CD14-positive monocyte (primary cell): ENCODE results near the gene ARL4A. TPM values are rescaled to one million over a fixed set of nuclear protein-coding genes. Genes with fewer than 3 reads are reported as not detected.
"Not testable (repeated sequence)": the region's sequence is repeated elsewhere in the genome, so short reads cannot be mapped to it uniquely, and the experiment has no call there.

ENCODE experiments used
- DNase-seq, 3 donors: peaks; one replicate each; pipeline ENCODE4 v3.0.0-alpha.2; 2011 to 2022
- H2AFZ ChIP-seq: 2 replicates; pipeline ENCODE4 v1.6.0; 2012; ENCODE audit warnings: mild to moderate bottlenecking, low read depth, low read length, inconsistent platforms; ENCODE audit not compliant: insufficient read depth, poor library complexity, severe bottlenecking
- H3K27ac ChIP-seq, 2 donors: 1 replicate in 1 of 2; 2 replicates in 1 of 2; pipeline ENCODE4 v1.5.1; 2012 to 2013; ENCODE audit warnings: low read length in 2 of 2, control low read depth in 1 of 2, inconsistent platforms in 1 of 2, low read depth in 1 of 2, mild to moderate bottlenecking in 1 of 2
- H3K27me3 ChIP-seq, 2 donors: one replicate each; pipeline versions ENCODE4 v1.6.0 to v1.6.1; 2011 to 2013; ENCODE audit warnings: low read length in 2 of 2; ENCODE audit not compliant: control insufficient read depth in 2 of 2, insufficient read depth in 2 of 2
- H3K36me3 ChIP-seq, 2 donors: replicated peaks in 1 of 2; 1 replicate in 1 of 2; 2 replicates in 1 of 2; pipeline versions ENCODE4 v1.5.1 to v1.6.1; 2012 to 2013; ENCODE audit warnings: low read length in 2 of 2, control low read depth in 1 of 2, inconsistent platforms in 1 of 2, mild to moderate bottlenecking in 1 of 2; ENCODE audit not compliant: insufficient read depth in 2 of 2, control insufficient read depth in 1 of 2
- H3K4me1 ChIP-seq, 2 donors: 1 replicate in 1 of 2; 2 replicates in 1 of 2; pipeline versions ENCODE4 v1.5.1 to v1.6.1; 2012 to 2013; ENCODE audit warnings: low read length in 2 of 2, control low read depth in 1 of 2, inconsistent platforms in 1 of 2, mild to moderate bottlenecking in 1 of 2, moderate library complexity in 1 of 2; ENCODE audit not compliant: insufficient read depth in 2 of 2, control insufficient read depth in 1 of 2
- H3K4me2 ChIP-seq: replicated peaks from 2 replicates; pipeline ENCODE3; 2012; ENCODE audit warnings: low read length, moderate library complexity, mild to moderate bottlenecking; ENCODE audit not compliant: poor library complexity, severe bottlenecking; ENCODE audit errors: extremely low read depth
- H3K4me3 ChIP-seq, 3 experiments: fragments of 200-600 bp in 1 of 3; sonication (generic) in 1 of 3; replicated peaks in 1 of 3; 1 replicate in 2 of 3; 2 replicates in 1 of 3; pipeline ENCODE4 v1.5.1; 2011 to 2013; ENCODE audit warnings: low read length in 3 of 3, mild to moderate bottlenecking in 3 of 3, control low read depth in 2 of 3, low read depth in 2 of 3, inconsistent platforms in 1 of 3, moderate library complexity in 1 of 3
- H3K79me2 ChIP-seq: 2 replicates; pipeline ENCODE4 v1.6.0; 2012; ENCODE audit warnings: mild to moderate bottlenecking, control low read depth, inconsistent platforms, low read length, moderate library complexity; ENCODE audit not compliant: insufficient read depth
- H3K9ac ChIP-seq: 2 replicates; pipeline ENCODE4 v1.6.0; 2017; ENCODE audit warnings: low read length, mild to moderate bottlenecking; ENCODE audit not compliant: insufficient read depth, poor library complexity, severe bottlenecking
- H3K9me3 ChIP-seq, 2 donors: replicated peaks in 1 of 2; 1 replicate in 1 of 2; 2 replicates in 1 of 2; pipeline versions ENCODE4 v1.5.1 to v1.6.1; 2012 to 2013; ENCODE audit warnings: low read length in 2 of 2, control low read depth in 1 of 2; ENCODE audit not compliant: control insufficient read depth in 1 of 2, insufficient read depth in 1 of 2
- H4K20me1 ChIP-seq: 2 replicates; pipeline ENCODE4 v1.6.0; 2012; ENCODE audit warnings: mild to moderate bottlenecking, low read length, control low read depth, moderate library complexity; ENCODE audit not compliant: insufficient read depth
- H3K27ac Mint-ChIP-seq, 7 donors: one replicate each; pipeline ENCODE4 v1.8.0; 2020; ENCODE audit warnings: mild to moderate bottlenecking in 7 of 7, mixed read lengths in 7 of 7, moderate library complexity in 6 of 7, inconsistent platforms in 2 of 7
- H3K27me3 Mint-ChIP-seq, 3 donors: one replicate each; pipeline ENCODE4 v1.8.0; 2021 to 2022; ENCODE audit warnings: low read depth in 3 of 3, mild to moderate bottlenecking in 3 of 3, mixed read lengths in 3 of 3, moderate library complexity in 3 of 3, inconsistent platforms in 1 of 3
- H3K36me3 Mint-ChIP-seq, 2 donors: one replicate each; pipeline ENCODE4 v1.8.0; 2020; ENCODE audit warnings: mixed read lengths in 2 of 2, inconsistent platforms in 1 of 2, mild to moderate bottlenecking in 1 of 2
- H3K4me1 Mint-ChIP-seq: one replicate; pipeline ENCODE4 v1.8.0; 2020; ENCODE audit warnings: mild to moderate bottlenecking, mixed read lengths
- H3K4me3 Mint-ChIP-seq, 2 donors: one replicate each; pipeline ENCODE4 v1.8.0; 2020; ENCODE audit warnings: mild to moderate bottlenecking in 2 of 2, mixed read lengths in 2 of 2, moderate library complexity in 1 of 2
- H3K9me3 Mint-ChIP-seq, 7 donors: one replicate each; pipeline ENCODE4 v1.8.0; 2020 to 2022; ENCODE audit warnings: mixed read lengths in 7 of 7, mild to moderate bottlenecking in 6 of 7, moderate library complexity in 6 of 7, inconsistent platforms in 2 of 7
- WGBS: methylation state at CpG from one replicate; pipeline ENCODE4 v1.1.5; 2013; ENCODE audit warnings: missing lambda C conversion rate; ENCODE audit not compliant: insufficient coverage; 5-methylcytosine and 5-hydroxymethylcytosine counted together
- intact Hi-C, 2 donors: fragments of 100-400 bp; cut with micrococcal nuclease; formaldehyde crosslinking; loops; one replicate each; pipeline versions ENCODE4 v1.15.0 to v1.15.1; 2023
- polyA plus RNA-seq, 3 donors: library from polyadenylated mRNA; depleted of rRNA in 1 of 3; unstranded in 2 of 3; stranded (reverse) in 1 of 3; fragments of 300-500 nt in 2 of 3; fragments of >200 nt in 1 of 3; fragmentation: Illumina TruSeq in 2 of 3; gene quantifications; 1 replicate in 2 of 3; 2 replicates in 1 of 3; pipeline ENCODE4 v1.2.3, GENCODE V29; 2012 to 2021
- TF ChIP-seq, protein P1 (sequence below): fragments of 200-600 bp; IDR thresholded peaks from one replicate; pipeline ENCODE4 v1.8.0; 2022; ENCODE audit warnings: antibody characterized with exemption, mild to moderate bottlenecking

ARL4A gene
- polyA plus RNA-seq, 3 donors, result 60.3 to 125 (median 69.3) TPM

DNA sequence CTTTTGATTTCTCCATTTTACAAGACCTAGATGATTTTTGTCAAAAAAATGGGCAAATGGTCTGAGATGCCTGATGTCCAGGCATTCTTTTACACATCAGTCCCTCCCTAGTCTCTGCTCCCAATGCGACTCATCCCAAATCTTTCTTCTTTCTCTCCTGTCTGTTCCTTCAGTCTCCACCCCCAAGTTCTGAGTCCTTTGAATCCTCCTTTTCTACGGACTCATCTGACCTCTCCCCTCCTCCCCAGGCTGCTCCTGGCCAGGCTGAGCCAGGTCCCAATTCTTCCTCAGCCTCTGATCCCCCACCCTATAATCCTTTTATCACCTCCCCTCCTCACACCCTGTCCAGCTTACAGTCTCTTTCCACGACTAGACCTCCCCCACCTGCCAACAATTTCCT is 26.4 kb upstream of the ARL4A start:
- not testable (repeated sequence) for H3K27me3 Mint-ChIP-seq, H2AFZ ChIP-seq

DNA sequence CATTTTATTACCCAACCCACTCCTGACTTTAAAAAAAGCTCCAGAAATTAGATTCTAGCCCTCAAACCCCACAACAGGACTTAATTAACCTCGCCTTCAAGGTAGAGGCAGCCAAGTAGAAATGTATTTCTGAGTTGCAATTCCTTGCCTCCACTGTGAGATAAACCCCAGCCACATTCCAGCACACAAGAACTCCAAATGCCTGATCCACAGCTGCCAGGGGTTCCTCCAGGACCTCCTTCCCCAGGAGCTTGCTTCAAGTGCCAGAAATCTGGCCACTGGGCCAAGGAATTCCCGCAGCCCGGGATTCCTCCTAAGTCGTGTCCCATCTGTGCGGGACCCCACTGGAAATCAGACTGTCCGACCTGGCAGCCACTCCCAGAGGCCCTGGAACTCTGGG is 25.9 kb upstream of the ARL4A start:
- Histone ChIP-seq H4K20me1 (no peaks in the 10 kb centered on the region), H3K79me2 (no peaks in the 10 kb centered on the region), H3K4me3 (no peak overlapping the region), H2AFZ (no peak overlapping the region), H3K9ac (no peak overlapping the region), H3K27me3 (no peaks in the 10 kb centered on the region), H3K4me2 (no peak overlapping the region), H3K9me3 (no peaks in the 10 kb centered on the region), H3K4me1 (no peaks in the 10 kb centered on the region), H3K27ac (no peak overlapping the region), H3K36me3 (no peaks in the 10 kb centered on the region)
- WGBS, result 98% methylated on average over 4 of the region's 6 CpGs
- Mint-ChIP-seq H3K4me1 (no peaks in the 10 kb centered on the region), H3K4me3 (no peak overlapping the region), H3K27me3 (peaks cover 0 to 3% (median 2%) of the 10 kb centered on the region in 3 donors), H3K9me3 (peaks cover 0 to 8% (median 3%) of the 10 kb centered on the region in 7 donors), H3K36me3 (no peaks in the 10 kb centered on the region), H3K27ac (no peak overlapping the region)
- intact Hi-C loops, result no loop called here
- TF ChIP-seq, protein P1, sequence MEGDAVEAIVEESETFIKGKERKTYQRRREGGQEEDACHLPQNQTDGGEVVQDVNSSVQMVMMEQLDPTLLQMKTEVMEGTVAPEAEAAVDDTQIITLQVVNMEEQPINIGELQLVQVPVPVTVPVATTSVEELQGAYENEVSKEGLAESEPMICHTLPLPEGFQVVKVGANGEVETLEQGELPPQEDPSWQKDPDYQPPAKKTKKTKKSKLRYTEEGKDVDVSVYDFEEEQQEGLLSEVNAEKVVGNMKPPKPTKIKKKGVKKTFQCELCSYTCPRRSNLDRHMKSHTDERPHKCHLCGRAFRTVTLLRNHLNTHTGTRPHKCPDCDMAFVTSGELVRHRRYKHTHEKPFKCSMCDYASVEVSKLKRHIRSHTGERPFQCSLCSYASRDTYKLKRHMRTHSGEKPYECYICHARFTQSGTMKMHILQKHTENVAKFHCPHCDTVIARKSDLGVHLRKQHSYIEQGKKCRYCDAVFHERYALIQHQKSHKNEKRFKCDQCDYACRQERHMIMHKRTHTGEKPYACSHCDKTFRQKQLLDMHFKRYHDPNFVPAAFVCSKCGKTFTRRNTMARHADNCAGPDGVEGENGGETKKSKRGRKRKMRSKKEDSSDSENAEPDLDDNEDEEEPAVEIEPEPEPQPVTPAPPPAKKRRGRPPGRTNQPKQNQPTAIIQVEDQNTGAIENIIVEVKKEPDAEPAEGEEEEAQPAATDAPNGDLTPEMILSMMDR, result no peak
- no peak for DNase-seq

More for the DNA sequence above, 26.4 kb upstream of the ARL4A start:
- H3K4me3 ChIP-seq, H3K27me3 ChIP-seq, H3K4me1 Mint-ChIP-seq, intact Hi-C loops, DNase-seq, H4K20me1 ChIP-seq, H3K27ac Mint-ChIP-seq, H3K4me3 Mint-ChIP-seq, H3K36me3 Mint-ChIP-seq, H3K9ac ChIP-seq, H3K9me3 ChIP-seq, H3K79me2 ChIP-seq, H3K9me3 Mint-ChIP-seq, H3K27ac ChIP-seq, H3K4me2 ChIP-seq, H3K4me1 ChIP-seq, H3K36me3 ChIP-seq: not testable (repeated sequence)
- WGBS, result 80% methylated on average over 3 of the region's 3 CpGs
